Naive B cell (primary cell): ENCODE data around the gene IL4I1. TPM values are rescaled to one million over a fixed set of nuclear protein-coding genes. Genes with fewer than 3 reads are reported as not detected.
"Not testable (repeated sequence)": the region's sequence is repeated elsewhere in the genome, so short reads cannot be mapped to it uniquely, and the experiment has no call there.

Experiments used
- ATAC-seq, 2 donors: fragments of 150-1000 bp; cut with Tn5 transposase; 2 replicates each; pipeline ENCODE4 v1.10.0; 2021; ENCODE audit warnings: low read depth in 2 of 2, mild to moderate bottlenecking in 2 of 2, moderate library complexity in 2 of 2
- DNase-seq: peaks from one replicate; pipeline ENCODE4 v3.0.0; 2022
- H3K27ac Mint-ChIP-seq, 6 donors: one replicate each; pipeline ENCODE4 v1.8.0; 2020 to 2022; ENCODE audit warnings: mild to moderate bottlenecking in 6 of 6, mixed read lengths in 6 of 6, moderate library complexity in 5 of 6, inconsistent platforms in 2 of 6
- H3K27me3 Mint-ChIP-seq, 3 donors: one replicate each; pipeline ENCODE4 v1.8.0; 2021 to 2022; ENCODE audit warnings: mixed read lengths in 3 of 3, mild to moderate bottlenecking in 1 of 3
- H3K36me3 Mint-ChIP-seq, 2 donors: one replicate each; pipeline ENCODE4 v1.8.0; 2020 to 2022; ENCODE audit warnings: mixed read lengths in 2 of 2, inconsistent platforms in 1 of 2, mild to moderate bottlenecking in 1 of 2
- H3K4me1 Mint-ChIP-seq, 3 donors: one replicate each; pipeline ENCODE4 v1.8.0; 2020 to 2022; ENCODE audit warnings: mixed read lengths in 3 of 3, inconsistent platforms in 1 of 3, mild to moderate bottlenecking in 1 of 3, moderate library complexity in 1 of 3
- H3K4me3 Mint-ChIP-seq, 8 donors: one replicate each; pipeline ENCODE4 v1.8.0; 2020 to 2022; ENCODE audit warnings: mild to moderate bottlenecking in 8 of 8, mixed read lengths in 8 of 8, moderate library complexity in 8 of 8, inconsistent platforms in 2 of 8
- H3K9me3 Mint-ChIP-seq, 7 donors: one replicate each; pipeline ENCODE4 v1.8.0; 2020 to 2022; ENCODE audit warnings: mixed read lengths in 7 of 7, mild to moderate bottlenecking in 5 of 7, inconsistent platforms in 2 of 7, moderate library complexity in 1 of 7
- polyA plus RNA-seq, 6 donors: library from polyadenylated mRNA; unstranded; fragments of 300-500 nt; fragmentation: Illumina TruSeq; gene quantifications; one replicate each; pipeline ENCODE4 v1.2.3, GENCODE V29; 2021; ENCODE audit warnings: low read depth in 6 of 6

The IL4I1 gene
- polyA plus RNA-seq, 6 donors from 2014 or later = 0.66 to 1.2 TPM; not detected in 4

DNA sequence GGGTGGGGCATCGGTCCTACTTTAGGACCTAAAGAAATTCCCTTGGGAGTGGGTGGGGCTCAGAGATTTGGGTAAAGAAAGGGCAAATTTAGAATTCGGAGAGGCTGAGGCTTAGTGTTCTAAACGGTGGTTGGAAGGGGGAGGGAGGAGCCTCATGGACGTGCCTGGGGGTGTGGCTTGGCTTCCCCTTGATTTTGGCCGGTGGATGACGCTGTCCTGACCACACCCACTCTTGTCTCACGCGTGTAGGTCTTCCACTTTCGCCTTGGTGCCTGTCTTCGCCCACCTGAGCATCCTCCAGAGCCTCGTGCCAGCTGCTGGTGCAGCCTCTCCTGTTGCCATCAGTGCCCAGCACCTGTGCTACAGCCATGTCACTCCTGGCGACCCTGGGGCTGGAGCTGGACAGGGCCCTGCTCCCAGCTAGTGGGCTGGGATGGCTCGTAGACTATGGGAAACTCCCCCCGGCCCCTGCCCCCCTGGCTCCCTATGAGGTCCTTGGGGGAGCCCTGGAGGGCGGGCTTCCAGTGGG lies 33.9 kb upstream of the IL4I1 start:
- Mint-ChIP-seq H3K4me1 (peaks cover 34 to 52% (median 39%) of the 10 kb centered on the region in 3 donors), H3K9me3 (peaks cover 0 to 5% (median 0%) of the 10 kb centered on the region in 7 donors), H3K27me3 (no peaks in the 10 kb centered on the region), H3K27ac (peak overlapping the region in 5 of 6 donors; percentile 97 to 99 (median 98)), H3K36me3 (no peaks in the 10 kb centered on the region), H3K4me3 (peak overlapping the region in 6 of 8 donors; percentile 71 to 99 (median 98))
- DNase-seq = no peak
- ATAC-seq = no peak

DNA sequence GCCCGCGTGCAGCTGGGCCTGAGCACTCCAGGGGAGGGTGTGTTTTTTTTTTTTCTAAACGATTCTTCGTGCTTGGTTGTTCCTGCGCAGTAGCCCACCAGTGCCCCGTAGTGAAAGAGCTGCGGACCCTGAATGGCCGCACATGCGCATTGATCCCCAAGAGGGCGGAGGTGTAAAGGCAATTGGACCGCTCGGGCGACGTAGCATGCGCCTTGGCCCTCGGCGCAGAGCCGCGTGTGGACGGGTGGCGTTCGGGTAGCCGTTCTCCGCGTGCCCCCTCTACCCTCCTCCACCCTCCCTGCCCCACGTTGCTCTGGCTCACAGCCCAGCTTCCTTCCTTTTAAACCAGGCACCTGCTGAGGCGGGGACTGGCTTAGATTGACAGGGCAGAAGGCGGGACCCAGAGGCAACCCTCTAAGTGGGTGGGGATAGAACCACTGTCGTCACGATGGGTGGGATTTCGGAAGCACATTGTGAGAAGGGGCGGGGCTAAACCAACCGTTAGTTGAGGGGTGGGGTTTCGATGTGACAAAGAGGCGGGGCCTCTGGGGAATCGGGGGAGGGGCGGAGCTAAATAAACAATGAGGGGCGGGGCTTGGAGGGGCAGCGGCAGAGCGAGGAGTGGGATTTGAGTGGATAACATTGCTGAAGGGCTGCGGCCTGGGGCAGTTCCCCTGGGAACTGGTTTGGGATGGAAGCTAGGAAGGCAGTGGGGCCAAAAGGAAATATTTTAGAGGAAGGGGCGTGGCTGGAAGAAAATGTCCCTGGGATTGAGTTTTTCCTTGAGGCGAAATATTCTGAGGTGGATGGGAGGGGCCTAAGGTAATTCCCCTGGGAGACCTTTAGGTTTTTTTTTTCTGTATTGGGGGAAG lies 33.2 kb upstream of the IL4I1 start:
- ATAC-seq (peak; percentile 91 to 92), DNase-seq (peak; percentile 96)
- H3K4me1 Mint-ChIP-seq = peaks cover 39 to 59% (median 39%) of the 10 kb centered on the region in 3 donors
- H3K36me3 Mint-ChIP-seq = no peaks in the 10 kb centered on the region
- peaks cover 0 to 5% (median 0%) of the 10 kb centered on the region in 7 donors for H3K9me3 Mint-ChIP-seq
- H3K27ac Mint-ChIP-seq = peak overlapping the region; percentile 96 to 99 (median 98)
- H3K27me3 Mint-ChIP-seq = no peaks in the 10 kb centered on the region
- H3K4me3 Mint-ChIP-seq = peak overlapping the region; percentile 94 to 99 (median 98)

DNA sequence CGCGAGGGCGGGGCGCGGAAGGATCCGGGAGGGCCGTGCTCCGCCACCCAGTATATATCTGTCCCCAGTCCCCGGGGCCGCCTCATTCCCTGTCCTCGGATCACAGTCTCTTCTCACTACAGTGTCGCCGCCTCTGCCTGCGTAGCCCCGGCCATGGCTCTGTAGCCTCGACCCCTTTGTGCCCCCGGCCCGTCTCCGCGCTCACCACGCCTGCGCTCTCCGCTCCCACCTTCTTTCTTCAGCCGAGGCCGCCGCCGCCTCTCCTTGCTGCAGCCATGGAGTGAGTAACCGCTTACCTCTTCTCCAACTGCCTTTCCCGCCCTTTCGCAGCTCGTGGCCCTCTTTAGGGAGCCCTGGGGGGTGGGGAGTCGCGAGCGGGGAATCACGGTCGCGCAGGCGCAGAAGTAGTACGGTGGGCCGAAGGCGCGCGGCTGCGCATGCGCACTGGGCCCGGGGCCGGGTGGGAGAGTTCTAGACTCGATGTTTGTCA lies 32.5 kb upstream of the IL4I1 start, which contains the start of the genes ATF5 and NUP62:
Gene ATF5 (plus strand): TSS at position 85 of the 490 bp plus-strand sequence. CDS start 1,646 bp downstream, outside the sequence.
Gene NUP62 (minus strand): TSS at position 384 of the 490 bp plus-strand sequence. CDS start 19,697 bp downstream, outside the sequence.
- peak within 1 kb of the TSS; percentile 94 to 99 (median 98) for H3K4me3 Mint-ChIP-seq
- peak within 1 kb of the TSS; percentile 96 to 99 (median 98) for H3K27ac Mint-ChIP-seq
- H3K27me3 Mint-ChIP-seq = no peaks in the 10 kb centered on the region
- H3K4me1 Mint-ChIP-seq = peaks cover 42 to 59% (median 44%) of the 10 kb centered on the region in 3 donors
- ATAC-seq = peak; percentile 60 to 62
- peak; percentile 90 for DNase-seq
- H3K9me3 Mint-ChIP-seq = peaks cover 0 to 5% (median 0%) of the 10 kb centered on the region in 7 donors
- no peaks in the 10 kb centered on the region for H3K36me3 Mint-ChIP-seq

DNA sequence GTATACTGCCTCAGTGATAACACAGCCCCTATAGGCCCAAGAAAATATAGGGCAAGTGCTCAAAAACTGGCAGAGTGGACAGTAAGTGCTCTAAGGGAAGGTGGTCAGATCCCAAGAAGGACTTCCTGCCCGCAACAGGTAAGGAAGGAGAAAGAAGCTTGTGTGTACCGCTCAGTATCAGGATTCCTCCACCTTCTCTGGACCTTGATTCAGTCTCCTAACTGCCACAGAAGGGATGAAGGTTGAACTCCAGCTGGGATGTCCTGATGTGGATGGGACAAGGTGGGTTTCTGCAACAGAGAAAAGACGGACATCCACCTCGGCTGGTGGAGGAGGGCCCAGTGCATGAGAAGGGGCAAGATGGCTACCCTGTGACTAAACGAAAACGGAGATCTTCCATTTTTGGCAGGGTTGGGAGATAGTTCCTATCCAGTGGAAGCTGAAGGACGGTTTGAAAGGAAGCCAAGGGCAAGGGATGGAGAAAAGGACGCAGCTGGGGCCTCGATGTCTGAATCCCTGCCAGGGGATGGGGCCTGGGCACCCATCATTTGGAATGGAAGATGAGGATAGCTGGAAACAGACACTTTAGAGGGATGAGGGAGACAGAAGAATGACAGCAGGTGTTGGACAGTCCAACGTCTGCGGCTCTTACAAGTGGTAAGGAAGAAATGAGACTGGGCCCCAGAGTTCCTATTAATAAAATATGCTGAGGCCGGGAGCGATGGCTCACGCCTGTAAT lies 31.0 kb upstream of the IL4I1 start:
- DNase-seq (no peak), ATAC-seq (no peak)
- Mint-ChIP-seq H3K36me3 (no peaks in the 10 kb centered on the region), H3K9me3 (peaks cover 0 to 5% (median 0%) of the 10 kb centered on the region in 7 donors), H3K27me3 (no peaks in the 10 kb centered on the region), H3K4me3 (peak overlapping the region; percentile 94 to 99 (median 98)), H3K4me1 (peaks cover 41 to 50% (median 44%) of the 10 kb centered on the region in 3 donors), H3K27ac (peak overlapping the region; percentile 22 to 98 (median 80))

DNA sequence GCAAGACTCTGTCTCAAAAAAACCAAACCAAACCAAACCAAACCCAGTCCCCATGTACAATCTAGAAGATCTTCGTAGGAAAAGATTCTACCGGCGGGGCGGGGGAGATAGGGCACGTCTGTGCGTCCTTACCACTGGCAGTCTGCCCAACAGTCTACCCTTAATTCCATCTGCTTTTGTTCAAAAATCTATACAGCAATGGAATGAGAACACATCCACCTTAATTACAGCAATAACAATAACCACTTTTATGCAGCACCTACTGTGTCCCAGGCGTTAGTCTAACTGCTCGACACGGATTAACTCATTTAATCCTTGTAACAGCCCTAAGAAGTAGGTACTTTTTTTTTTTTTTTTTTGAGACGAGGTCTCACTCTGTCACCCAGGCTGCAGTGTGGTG lies 29.8 kb upstream of the IL4I1 start:
- DNase-seq (no peak), ATAC-seq (no peak)
- H3K36me3 Mint-ChIP-seq = no peaks in the 10 kb centered on the region

DNA sequence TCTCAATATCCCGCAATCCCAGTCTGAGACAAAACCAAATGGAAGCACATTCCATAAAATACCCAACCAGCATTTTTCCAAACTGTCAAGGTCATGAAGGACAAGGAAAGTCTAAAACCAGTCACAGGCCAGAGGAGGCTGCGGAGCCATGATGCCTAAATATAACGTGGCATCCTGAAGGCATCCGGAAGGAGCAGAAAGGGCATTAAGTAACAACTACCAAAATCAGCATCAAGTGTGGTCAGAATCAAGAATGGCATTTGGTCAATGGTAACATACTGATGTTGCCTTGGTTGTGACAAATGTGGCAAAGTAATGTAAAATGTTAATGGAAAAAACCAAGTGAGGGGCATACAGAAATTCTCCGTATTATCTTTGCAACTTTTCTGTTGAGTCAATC lies 28.8 kb upstream of the IL4I1 start:
- peaks cover 45 to 65% (median 57%) of the 10 kb centered on the region in 3 donors for H3K4me1 Mint-ChIP-seq
- no peak overlapping the region for H3K27ac Mint-ChIP-seq
- DNase-seq = no peak
- no peaks in the 10 kb centered on the region for H3K36me3 Mint-ChIP-seq
- H3K4me3 Mint-ChIP-seq = no peak overlapping the region
- ATAC-seq = no peak
- peaks cover 0 to 5% (median 0%) of the 10 kb centered on the region in 7 donors for H3K9me3 Mint-ChIP-seq
- no peaks in the 10 kb centered on the region for H3K27me3 Mint-ChIP-seq

More for the DNA sequence above, 29.8 kb upstream of the IL4I1 start:
- peaks cover 41 to 58% (median 52%) of the 10 kb centered on the region in 3 donors for H3K4me1 Mint-ChIP-seq
- peak overlapping the region in 1 of 6 donors; percentile 60 for H3K27ac Mint-ChIP-seq
- H3K9me3 Mint-ChIP-seq = peaks cover 0 to 5% (median 0%) of the 10 kb centered on the region in 7 donors
- H3K27me3 Mint-ChIP-seq = no peaks in the 10 kb centered on the region
- H3K4me3 Mint-ChIP-seq = peak overlapping the region in 2 of 8 donors; percentile 18 to 65

DNA sequence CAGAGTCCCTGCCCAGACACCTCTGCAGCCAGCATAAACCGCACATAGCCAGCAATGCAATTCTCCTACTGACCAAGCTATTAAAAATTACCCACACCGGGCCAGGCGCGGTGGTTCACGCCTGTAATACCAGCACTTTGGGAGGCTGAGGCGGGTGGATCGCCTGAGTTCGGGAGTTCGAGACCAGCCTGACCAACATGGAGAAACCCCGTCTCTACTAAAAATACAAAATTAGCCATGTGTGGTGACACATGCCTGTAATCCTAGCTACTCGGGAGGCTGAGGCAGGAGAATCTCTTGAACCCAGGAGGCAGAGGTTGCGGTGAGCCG lies 28.2 kb upstream of the IL4I1 start:
- ATAC-seq, DNase-seq, H3K36me3 Mint-ChIP-seq, H3K27me3 Mint-ChIP-seq, H3K27ac Mint-ChIP-seq, H3K9me3 Mint-ChIP-seq: not testable (repeated sequence)
- H3K4me1 Mint-ChIP-seq = peaks cover 42 to 63% (median 53%) of the 10 kb centered on the region in 3 donors
- H3K4me3 Mint-ChIP-seq = peak overlapping the region in 2 of 8 donors; percentile 24 to 51

DNA sequence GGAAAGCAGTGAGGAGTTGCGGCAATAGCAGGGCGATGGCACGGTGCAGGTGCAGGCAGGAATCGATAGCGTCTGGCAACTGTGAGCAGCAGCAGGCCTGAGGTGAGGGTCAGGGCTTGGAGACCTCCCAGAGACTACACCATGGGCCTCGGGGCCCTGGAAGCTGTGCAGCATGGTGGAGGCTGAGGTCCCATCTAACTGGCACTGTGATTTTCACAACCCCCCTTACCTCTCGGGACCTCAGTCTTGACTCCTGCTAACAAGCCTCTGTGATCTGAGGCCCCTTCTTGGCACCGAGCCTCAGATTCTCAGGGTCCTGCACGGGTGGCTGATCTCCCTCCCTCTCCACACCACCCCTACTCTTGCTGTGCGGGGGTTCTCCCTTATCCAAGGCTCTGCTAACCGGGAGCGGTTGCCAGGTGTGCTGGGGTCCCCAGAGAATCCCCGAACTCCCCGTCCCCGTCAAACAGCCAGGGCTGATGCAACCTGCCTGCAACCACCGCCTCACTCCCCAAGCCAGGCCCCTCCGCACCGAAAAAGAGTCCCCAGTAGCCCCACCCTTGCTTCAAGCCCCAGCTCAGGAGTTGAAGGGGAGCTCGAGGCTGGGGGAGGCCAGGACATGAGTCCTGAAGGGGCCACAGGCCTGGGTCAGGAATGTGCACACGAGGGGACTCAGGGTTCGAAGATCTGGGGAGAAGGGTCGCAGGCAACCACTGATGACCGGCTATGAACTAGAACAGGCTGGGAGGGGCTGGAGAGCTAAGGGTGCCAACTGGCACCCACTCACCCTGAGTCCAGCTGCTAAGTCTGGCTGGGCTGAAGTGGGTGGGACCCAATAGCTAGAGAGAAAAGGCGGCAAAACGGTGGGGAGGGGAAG lies 27.6 kb upstream of the IL4I1 start:
- Mint-ChIP-seq H3K9me3 (no peaks in the 10 kb centered on the region), H3K27ac (peak overlapping the region in 1 of 6 donors; percentile 83), H3K4me3 (peak overlapping the region in 2 of 8 donors; percentile 30 to 51), H3K4me1 (peaks cover 40 to 60% (median 53%) of the 10 kb centered on the region in 3 donors), H3K27me3 (no peaks in the 10 kb centered on the region), H3K36me3 (no peaks in the 10 kb centered on the region)
- no peak for DNase-seq
- ATAC-seq = no peak

DNA sequence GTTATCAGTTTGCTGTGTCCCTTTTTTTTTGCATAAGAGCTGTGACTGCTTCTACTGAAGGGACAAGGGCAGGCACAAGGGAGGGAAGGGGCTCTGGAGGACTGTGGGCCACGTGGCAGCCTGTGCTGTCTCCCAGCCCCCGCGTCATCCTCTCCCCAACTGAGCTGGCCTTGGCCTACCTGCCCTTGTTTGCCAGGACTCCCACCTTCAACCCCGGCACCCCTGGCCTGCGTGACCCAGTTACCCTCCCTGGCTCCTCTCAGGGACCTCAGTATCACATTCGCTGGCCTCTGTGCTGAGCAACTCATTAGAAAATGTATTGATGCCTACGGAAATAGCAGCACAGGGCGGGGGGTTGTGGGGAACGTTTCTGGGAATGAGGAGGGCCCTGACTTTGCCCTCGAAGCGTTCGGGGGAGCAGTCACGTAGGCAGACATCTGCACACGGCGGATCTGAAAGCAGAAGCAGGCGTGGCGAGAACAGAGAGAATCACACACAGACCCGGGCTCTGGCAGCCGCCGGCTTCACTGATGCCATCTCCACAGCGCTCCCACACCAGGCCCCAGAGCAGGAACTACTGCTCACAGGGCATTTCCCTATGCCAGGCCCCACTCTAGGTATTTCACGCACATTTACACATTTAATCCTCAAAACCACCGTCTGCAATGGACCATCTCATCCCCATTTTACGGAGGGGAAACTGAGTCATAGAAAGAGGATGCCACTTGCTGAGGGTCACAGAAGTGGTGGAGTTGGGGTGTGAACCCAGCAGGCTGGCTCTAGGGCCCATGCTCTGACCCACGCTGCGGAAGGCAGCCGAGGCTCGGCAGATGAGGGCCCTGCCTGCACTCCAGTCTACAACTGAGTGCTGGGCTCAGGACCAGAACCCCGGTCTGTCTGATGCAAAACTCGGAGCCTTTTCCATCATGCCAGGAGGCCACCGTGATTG lies 26.6 kb upstream of the IL4I1 start:
- Mint-ChIP-seq H3K4me3 (peak overlapping the region in 1 of 8 donors; percentile 30), H3K4me1 (peaks cover 35 to 59% (median 48%) of the 10 kb centered on the region in 3 donors), H3K36me3 (no peaks in the 10 kb centered on the region), H3K27me3 (no peaks in the 10 kb centered on the region), H3K9me3 (no peaks in the 10 kb centered on the region), H3K27ac (peak overlapping the region in 3 of 6 donors; percentile 68 to 83 (median 82))
- ATAC-seq (no peak), DNase-seq (no peak)

DNA sequence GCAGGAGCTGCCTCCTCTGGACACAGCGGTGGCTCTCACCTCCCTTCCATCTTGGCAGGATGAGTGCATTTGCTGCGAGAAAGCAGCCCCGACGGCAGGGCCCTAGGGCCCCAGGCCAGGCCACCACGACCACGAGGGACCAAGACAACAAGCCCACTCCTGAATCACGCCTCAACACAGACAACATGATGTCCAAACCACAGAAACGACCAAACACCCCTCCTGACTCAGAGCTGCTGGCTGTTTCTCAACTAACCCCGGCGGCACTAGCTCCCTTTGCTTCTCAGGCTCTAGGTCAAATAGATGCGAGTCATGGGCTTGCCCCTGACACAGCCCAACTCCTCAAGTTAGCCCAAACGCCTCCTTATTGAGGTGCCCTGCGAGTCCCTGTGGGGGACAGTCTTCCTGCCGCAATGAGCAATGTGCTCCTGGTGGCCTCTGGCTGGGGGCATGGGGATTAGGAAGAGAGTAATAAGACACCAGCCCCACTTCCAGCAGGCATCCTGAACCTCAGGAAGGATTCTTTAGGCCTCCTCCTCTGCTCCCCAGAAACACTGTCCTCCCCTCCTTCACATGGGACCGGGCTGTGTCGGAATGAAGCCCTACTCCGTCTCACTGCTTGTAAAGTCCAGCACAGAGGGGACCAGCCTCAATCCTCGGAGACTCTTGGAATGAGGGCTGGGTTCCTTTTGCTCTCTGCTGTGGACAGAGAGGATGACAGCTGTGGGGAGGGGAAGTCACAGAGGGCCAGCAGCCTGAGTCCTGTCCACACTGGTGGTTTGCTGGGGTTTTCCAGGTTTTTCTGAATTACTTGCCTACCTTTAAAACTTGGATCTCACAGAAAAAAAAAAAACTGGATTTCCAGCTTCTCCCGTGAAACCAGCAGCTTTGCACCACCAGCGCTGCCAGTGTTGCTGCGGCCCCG lies 25.4 kb upstream of the IL4I1 start:
- ATAC-seq = no peak
- H3K4me3 Mint-ChIP-seq = no peak overlapping the region

More for the DNA sequence above, 25.4 kb upstream of the IL4I1 start:
- H3K4me1 Mint-ChIP-seq = peaks cover 30 to 55% (median 45%) of the 10 kb centered on the region in 3 donors
- H3K36me3 Mint-ChIP-seq = peaks cover 0 to 3% of the 10 kb centered on the region in 2 donors
- H3K27ac Mint-ChIP-seq = peak overlapping the region in 1 of 6 donors; percentile 73
- no peak for DNase-seq
- H3K9me3 Mint-ChIP-seq = no peaks in the 10 kb centered on the region
- no peaks in the 10 kb centered on the region for H3K27me3 Mint-ChIP-seq
